DOHH2 (cell line): ENCODE measurements around the gene RESP18.

ENCODE experiments used
- H3F3A ChIP-seq: fragments of 200-600 bp; sonication (generic), shearing (Covaris generic); 2 replicates; pipeline ENCODE4 v1.6.0; 2016; ENCODE audit warnings: antibody characterized with exemption, mild to moderate bottlenecking; ENCODE audit not compliant: control insufficient read depth, insufficient read depth
- H3K27ac ChIP-seq: fragments of 200-600 bp; sonication (generic); 2 replicates; pipeline ENCODE4 v1.5.1; 2014; ENCODE audit warnings: low read depth, mild to moderate bottlenecking, low read length, moderate library complexity
- H3K27me3 ChIP-seq: fragments of 200-600 bp; sonication (generic); 2 replicates; pipeline ENCODE4 v1.6.1; 2014; ENCODE audit warnings: mild to moderate bottlenecking, low read length, mixed read lengths; ENCODE audit not compliant: control insufficient read depth
- H3K36me3 ChIP-seq: fragments of 200-600 bp; sonication (generic); 2 replicates; pipeline ENCODE4 v1.6.1; 2014; ENCODE audit warnings: mild to moderate bottlenecking, low read length, moderate library complexity, mixed read lengths; ENCODE audit not compliant: control insufficient read depth
- H3K4me1 ChIP-seq: fragments of 200-600 bp; sonication (generic); 2 replicates; pipeline ENCODE4 v1.6.1; 2014; ENCODE audit warnings: mild to moderate bottlenecking, low read length, mixed read lengths; ENCODE audit not compliant: control insufficient read depth
- H3K4me2 ChIP-seq: fragments of 200-600 bp; sonication (generic); 2 replicates; pipeline ENCODE4 v1.6.0; 2014; ENCODE audit warnings: mild to moderate bottlenecking, low read length, moderate library complexity
- H3K4me3 ChIP-seq: fragments of 200-600 bp; sonication (generic); 2 replicates; pipeline ENCODE4 v1.5.1; 2014; ENCODE audit warnings: mild to moderate bottlenecking, low read length, mixed read lengths
- H3K79me2 ChIP-seq: fragments of 200-600 bp; sonication (generic); 2 replicates; pipeline ENCODE4 v1.6.1; 2014; ENCODE audit warnings: mild to moderate bottlenecking, low read length, mixed read lengths; ENCODE audit not compliant: control insufficient read depth
- H3K9me2 ChIP-seq: fragments of 200-600 bp; sonication (generic); replicated peaks from 2 replicates; pipeline ENCODE4 v1.6.1; 2014; ENCODE audit warnings: mild to moderate bottlenecking, low read length, mixed read lengths; ENCODE audit not compliant: control insufficient read depth
- H3K9me3 ChIP-seq: fragments of 200-600 bp; sonication (generic); 2 replicates; pipeline ENCODE4 v1.6.1; 2014; ENCODE audit warnings: antibody characterized with exemption, low read length, mixed read lengths; ENCODE audit not compliant: control insufficient read depth, insufficient read depth
- H4K20me1 ChIP-seq: fragments of 200-600 bp; sonication (generic); 2 replicates; pipeline ENCODE4 v1.6.0; 2014; ENCODE audit warnings: low read depth, mild to moderate bottlenecking, antibody characterized with exemption, low read length, moderate library complexity; ENCODE audit not compliant: control insufficient read depth, insufficient read depth
- EZH2phosphoT487 ChIP-seq: fragments of 200-600 bp; sonication (generic); IDR thresholded peaks from 2 replicates; pipeline ENCODE4 v1.6.1; 2017; ENCODE audit warnings: borderline replicate concordance, mild to moderate bottlenecking, antibody characterized with exemption, low read length, moderate library complexity, mixed read lengths
- TF ChIP-seq, protein P1 (sequence below): fragments of 200-600 bp; sonication (generic); IDR thresholded peaks from one replicate; pipeline ENCODE4 v1.5.1; 2014; ENCODE audit warnings: antibody characterized with exemption, mild to moderate bottlenecking, low read depth, low read length; ENCODE audit not compliant: poor library complexity, severe bottlenecking

Gene RESP18

DNA sequence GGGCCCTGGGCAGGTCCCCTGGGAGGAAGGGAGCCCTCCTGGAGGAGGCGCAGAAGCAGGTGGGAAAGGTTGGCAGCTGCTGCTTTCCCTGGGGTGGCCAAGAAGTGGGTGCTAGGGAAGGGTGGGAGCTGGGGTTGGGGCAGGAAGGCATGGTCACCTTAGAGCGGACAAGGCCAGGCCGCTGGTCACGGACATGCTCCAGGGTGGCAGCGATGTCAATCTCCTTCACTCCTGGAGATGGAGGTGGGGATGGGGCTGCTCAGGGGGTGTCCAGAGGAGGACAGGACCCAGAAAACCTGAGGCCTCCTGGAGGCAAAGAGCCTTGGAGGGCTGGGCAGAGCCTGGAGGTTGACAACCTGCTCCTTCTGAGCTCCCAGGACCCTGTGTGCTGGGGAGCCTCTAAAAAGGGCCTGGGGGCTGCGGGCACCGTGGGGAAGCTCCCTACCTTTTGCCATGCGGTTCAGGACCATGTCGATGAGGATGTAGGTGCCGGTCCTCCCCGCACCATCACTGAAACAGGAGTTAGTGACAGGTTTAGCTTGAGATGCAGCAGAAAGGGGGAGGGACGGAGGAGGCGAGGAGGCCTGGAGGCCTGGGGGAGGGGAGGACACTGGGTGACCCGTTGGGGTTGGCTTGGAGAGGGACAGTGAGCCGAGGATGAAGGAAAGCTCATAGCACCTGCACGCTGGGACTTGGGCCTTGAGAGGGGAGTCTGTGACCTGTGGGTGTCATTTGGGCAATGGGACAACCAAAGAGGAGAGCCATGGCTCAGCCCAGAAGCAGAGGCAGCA, 42.0 kb downstream of the RESP18 start:
- Histone ChIP-seq H3K79me2 (no peaks in the 10 kb centered on the region), H3K4me2 (no peak overlapping the region), H3K27me3 (no peaks in the 10 kb centered on the region), H3K27ac (no peak overlapping the region), H3K4me1 (peaks cover 18% of the 10 kb centered on the region), H3K9me3 (no peaks in the 10 kb centered on the region), H3K36me3 (no peaks in the 10 kb centered on the region), H3K4me3 (no peak overlapping the region), H4K20me1 (no peaks in the 10 kb centered on the region), H3K9me2 (no peaks in the 10 kb centered on the region), H3F3A (no peaks in the 10 kb centered on the region)
- TF ChIP-seq EZH2phosphoT487: no peak
- TF ChIP-seq, protein P1, sequence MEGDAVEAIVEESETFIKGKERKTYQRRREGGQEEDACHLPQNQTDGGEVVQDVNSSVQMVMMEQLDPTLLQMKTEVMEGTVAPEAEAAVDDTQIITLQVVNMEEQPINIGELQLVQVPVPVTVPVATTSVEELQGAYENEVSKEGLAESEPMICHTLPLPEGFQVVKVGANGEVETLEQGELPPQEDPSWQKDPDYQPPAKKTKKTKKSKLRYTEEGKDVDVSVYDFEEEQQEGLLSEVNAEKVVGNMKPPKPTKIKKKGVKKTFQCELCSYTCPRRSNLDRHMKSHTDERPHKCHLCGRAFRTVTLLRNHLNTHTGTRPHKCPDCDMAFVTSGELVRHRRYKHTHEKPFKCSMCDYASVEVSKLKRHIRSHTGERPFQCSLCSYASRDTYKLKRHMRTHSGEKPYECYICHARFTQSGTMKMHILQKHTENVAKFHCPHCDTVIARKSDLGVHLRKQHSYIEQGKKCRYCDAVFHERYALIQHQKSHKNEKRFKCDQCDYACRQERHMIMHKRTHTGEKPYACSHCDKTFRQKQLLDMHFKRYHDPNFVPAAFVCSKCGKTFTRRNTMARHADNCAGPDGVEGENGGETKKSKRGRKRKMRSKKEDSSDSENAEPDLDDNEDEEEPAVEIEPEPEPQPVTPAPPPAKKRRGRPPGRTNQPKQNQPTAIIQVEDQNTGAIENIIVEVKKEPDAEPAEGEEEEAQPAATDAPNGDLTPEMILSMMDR: no peak

DNA sequence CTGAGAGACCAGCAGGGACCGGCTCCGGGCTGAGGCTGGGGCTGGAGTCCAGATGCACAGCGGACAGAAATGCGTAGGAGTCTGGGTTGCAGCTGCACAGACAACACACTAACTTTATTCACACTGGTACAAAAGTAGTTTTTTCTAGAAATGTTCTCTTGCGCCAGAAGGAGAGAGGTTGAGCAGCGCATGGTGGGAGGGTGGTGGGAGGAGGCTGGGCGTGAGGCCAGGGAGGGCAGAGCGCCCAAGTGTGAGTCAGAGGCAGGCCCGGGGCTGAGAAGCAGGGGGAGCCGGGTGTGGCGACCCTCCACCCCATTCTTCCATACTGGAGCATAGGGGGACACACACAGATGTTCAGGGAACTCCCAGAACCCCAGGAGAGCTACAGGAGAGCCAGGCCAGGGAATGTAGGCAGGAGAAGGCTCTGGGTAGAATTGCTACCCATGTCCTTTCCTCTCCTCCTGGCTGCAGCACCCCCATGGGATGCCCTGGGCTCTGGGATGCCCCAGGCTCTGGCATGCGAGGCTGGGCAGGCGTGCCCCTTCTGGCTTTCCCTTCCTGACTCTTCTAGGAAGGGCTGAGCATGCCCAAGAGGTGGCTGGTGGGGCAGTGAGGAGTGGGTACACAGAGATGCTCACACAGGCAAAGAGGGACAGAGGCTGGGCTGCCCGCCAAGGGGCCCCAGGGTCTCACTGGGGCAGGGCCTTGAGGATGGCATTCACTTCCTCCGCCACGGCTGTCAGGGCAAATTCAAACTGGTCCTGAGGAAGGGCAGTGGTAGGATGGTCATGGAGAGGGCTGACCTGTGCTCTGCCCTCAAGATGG, 42.8 kb downstream of the RESP18 start:
- H4K20me1 ChIP-seq: no peaks in the 10 kb centered on the region
- peaks cover 3% of the 10 kb centered on the region; the same call in 1 of the 2 replicates for H3K36me3 ChIP-seq
- H3K9me2 ChIP-seq: no peaks in the 10 kb centered on the region
- peaks cover 11% of the 10 kb centered on the region for H3K4me1 ChIP-seq
- no peaks in the 10 kb centered on the region for H3K79me2 ChIP-seq
- H3K27ac ChIP-seq: no peak overlapping the region
- H3K4me3 ChIP-seq: no peak overlapping the region
- no peak overlapping the region for H3K4me2 ChIP-seq
- no peaks in the 10 kb centered on the region for H3F3A ChIP-seq
- TF ChIP-seq EZH2phosphoT487: no peak
- TF ChIP-seq, protein P1: no peak
- H3K9me3 ChIP-seq: no peaks in the 10 kb centered on the region
- no peaks in the 10 kb centered on the region for H3K27me3 ChIP-seq

DNA sequence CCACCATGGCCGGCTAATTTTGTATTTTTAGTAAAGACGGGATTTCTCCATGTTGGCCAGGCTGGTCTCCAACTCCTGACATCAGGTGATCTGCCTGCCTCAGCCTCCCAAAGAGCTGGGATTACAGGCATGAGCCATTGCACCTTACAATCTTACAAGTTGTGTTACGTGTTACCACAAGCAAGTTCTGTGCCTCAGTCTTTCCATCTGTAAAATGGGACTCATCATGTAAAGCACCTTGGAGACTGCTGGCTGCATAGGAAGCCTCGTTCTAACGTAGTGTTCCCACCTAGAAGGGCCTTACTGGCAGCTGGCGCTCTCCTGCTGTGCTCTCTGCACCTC, 43.4 kb downstream of the RESP18 start:
- Histone ChIP-seq H3K4me2 (no peak overlapping the region), H3K4me3 (no peak overlapping the region), H3K36me3 (peaks cover 3% of the 10 kb centered on the region; the same call in 1 of the 2 replicates), H3K27ac (no peak overlapping the region), H3K9me2 (no peaks in the 10 kb centered on the region), H3F3A (no peaks in the 10 kb centered on the region), H4K20me1 (no peaks in the 10 kb centered on the region), H3K4me1 (peaks cover 6% of the 10 kb centered on the region), H3K79me2 (no peaks in the 10 kb centered on the region), H3K27me3 (no peaks in the 10 kb centered on the region), H3K9me3 (no peaks in the 10 kb centered on the region)
- TF ChIP-seq, protein P1: no peak
- TF ChIP-seq EZH2phosphoT487: no peak
